Endothelial cell of umbilical vein (primary cell): ENCODE measurements around the gene NXT2.

Experiments used
- FOS ChIP-seq: IDR thresholded peaks from 2 replicates; pipeline ENCODE4 v1.6.1; 2011; ENCODE audit warnings: mild to moderate bottlenecking, low read length, moderate library complexity, borderline replicate concordance; ENCODE audit not compliant: insufficient read depth
- POLR2A ChIP-seq: IDR thresholded peaks from 2 replicates; pipeline ENCODE4 v1.6.1; 2012; ENCODE audit warnings: low read depth, mild to moderate bottlenecking, control low read depth, low read length
- TF ChIP-seq, protein P1 (sequence below), 2 donors: IDR thresholded peaks; 1 replicate in 1 of 2; 2 replicates in 1 of 2; pipeline ENCODE4 v1.5.1; 2011; ENCODE audit warnings: low read length in 2 of 2, mild to moderate bottlenecking in 2 of 2, moderate library complexity in 2 of 2, control low read depth in 1 of 2, inconsistent platforms in 1 of 2, low read depth in 1 of 2; ENCODE audit not compliant: insufficient read depth in 1 of 2; ENCODE audit errors: extremely low read depth in 1 of 2
- TF ChIP-seq, protein P2 (sequence below): IDR thresholded peaks from 2 replicates; pipeline ENCODE4 v1.6.1; 2011; ENCODE audit not compliant: insufficient read depth, insufficient read length

DNA sequence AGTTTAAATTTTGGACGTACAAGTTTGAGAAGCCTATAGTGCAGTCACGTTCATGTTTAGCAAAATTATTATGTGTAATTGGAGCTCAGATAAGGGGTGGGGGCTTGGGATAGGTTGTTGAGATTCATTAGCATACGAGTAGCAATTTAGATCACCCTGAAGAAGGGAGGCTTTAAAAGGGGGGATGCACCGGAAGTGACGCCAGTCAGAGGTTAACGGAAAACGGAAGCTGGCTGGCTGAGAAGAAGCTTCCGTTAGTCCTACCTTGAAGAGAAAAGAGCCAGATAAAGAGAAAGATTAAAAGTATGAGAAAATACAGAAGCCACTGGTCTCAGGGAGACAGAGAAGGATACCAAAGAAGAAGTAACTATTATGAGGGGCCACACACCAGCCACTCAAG lies 1.1 kb upstream of the NXT2 start:
- TF ChIP-seq, protein P1, sequence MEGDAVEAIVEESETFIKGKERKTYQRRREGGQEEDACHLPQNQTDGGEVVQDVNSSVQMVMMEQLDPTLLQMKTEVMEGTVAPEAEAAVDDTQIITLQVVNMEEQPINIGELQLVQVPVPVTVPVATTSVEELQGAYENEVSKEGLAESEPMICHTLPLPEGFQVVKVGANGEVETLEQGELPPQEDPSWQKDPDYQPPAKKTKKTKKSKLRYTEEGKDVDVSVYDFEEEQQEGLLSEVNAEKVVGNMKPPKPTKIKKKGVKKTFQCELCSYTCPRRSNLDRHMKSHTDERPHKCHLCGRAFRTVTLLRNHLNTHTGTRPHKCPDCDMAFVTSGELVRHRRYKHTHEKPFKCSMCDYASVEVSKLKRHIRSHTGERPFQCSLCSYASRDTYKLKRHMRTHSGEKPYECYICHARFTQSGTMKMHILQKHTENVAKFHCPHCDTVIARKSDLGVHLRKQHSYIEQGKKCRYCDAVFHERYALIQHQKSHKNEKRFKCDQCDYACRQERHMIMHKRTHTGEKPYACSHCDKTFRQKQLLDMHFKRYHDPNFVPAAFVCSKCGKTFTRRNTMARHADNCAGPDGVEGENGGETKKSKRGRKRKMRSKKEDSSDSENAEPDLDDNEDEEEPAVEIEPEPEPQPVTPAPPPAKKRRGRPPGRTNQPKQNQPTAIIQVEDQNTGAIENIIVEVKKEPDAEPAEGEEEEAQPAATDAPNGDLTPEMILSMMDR (IDR thresholded peaks at IDR 0.05; ENCODE audit: extremely low read depth in 1 of 2, insufficient read depth in 1 of 2, low read depth in 1 of 2, low read length in 2 of 2) = no peak
- TF ChIP-seq, protein P2, sequence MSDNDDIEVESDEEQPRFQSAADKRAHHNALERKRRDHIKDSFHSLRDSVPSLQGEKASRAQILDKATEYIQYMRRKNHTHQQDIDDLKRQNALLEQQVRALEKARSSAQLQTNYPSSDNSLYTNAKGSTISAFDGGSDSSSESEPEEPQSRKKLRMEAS = no peak
- TF ChIP-seq FOS = no peak
- no peak for TF ChIP-seq POLR2A
